Epithelial cell of proximal tubule (primary cell): ENCODE measurements around the gene TC2N. TPM values are rescaled to one million over a fixed set of nuclear protein-coding genes. Genes with fewer than 3 reads are reported as not detected.
A peak's percentile ranks its signal among the peaks of the same experiment; 100 is the strongest.
"Not testable (repeated sequence)": the region's sequence is repeated elsewhere in the genome, so short reads cannot be mapped to it uniquely, and the experiment has no call there.

Experiments
- DNase-seq: peaks from one replicate; pipeline ENCODE4 v3.0.0-alpha.2; 2011; ENCODE audit warnings: low read depth
- H3K4me3 ChIP-seq: 2 replicates; pipeline ENCODE4 v1.5.1; 2011; ENCODE audit warnings: low read depth, mild to moderate bottlenecking, low read length
- total RNA-seq: library from RNA; depleted of rRNA; stranded (reverse); fragments of >200 nt; gene quantifications from 2 replicates; pipeline ENCODE4 v1.2.3, GENCODE V29; 2015
- TF ChIP-seq, protein P1 (sequence below): conservative IDR thresholded peaks from 2 replicates; pipeline ENCODE4 v1.5.1; 2012; ENCODE audit warnings: low read depth, mild to moderate bottlenecking, low read length

The TC2N gene
- total RNA-seq, 1 donor from 2014 or later, result 5.1 TPM

DNA sequence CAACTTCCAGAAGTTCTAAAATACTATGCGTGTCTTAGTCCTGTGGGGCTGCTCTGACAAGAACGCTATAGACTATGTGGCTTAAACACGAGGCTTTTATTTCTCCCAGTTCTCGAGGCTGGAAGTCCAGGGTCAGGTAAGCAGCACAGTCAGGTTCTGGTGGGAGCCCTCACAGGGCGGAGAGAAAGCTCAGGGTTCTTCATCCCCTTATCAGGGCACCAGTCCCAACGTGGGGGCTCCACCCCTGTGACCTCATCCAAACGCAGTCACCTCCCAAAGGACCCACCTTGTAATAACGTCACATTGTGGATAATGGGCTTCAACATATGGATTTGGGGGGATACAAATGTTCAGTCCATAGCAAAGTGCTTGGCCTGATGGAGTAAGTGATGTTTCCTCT lies 37.1 kb upstream of the TC2N start:
- TF ChIP-seq, protein P1, sequence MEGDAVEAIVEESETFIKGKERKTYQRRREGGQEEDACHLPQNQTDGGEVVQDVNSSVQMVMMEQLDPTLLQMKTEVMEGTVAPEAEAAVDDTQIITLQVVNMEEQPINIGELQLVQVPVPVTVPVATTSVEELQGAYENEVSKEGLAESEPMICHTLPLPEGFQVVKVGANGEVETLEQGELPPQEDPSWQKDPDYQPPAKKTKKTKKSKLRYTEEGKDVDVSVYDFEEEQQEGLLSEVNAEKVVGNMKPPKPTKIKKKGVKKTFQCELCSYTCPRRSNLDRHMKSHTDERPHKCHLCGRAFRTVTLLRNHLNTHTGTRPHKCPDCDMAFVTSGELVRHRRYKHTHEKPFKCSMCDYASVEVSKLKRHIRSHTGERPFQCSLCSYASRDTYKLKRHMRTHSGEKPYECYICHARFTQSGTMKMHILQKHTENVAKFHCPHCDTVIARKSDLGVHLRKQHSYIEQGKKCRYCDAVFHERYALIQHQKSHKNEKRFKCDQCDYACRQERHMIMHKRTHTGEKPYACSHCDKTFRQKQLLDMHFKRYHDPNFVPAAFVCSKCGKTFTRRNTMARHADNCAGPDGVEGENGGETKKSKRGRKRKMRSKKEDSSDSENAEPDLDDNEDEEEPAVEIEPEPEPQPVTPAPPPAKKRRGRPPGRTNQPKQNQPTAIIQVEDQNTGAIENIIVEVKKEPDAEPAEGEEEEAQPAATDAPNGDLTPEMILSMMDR, result no peak
- H3K4me3 ChIP-seq, result no peak overlapping the region
- no peak for DNase-seq

DNA sequence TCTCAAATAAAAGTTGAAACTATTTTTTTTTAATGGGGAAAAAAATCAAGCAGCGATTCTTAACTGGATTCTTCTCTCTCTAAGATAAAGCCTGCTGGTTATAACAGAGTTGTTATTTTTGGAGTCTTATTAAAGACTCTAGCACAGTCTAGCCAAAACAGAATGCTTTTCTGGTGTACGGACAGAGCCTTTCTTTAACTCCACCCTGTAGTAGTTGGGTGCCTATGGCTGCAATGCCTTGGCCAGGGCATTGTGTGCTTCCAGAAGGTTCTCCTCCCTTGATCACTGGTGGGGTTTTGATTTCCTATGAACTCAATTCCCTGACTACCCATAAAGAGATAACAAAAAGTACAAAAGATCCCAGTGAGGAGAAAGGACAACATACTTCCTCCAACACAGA lies 35.7 kb upstream of the TC2N start:
- H3K4me3 ChIP-seq, result no peak overlapping the region
- TF ChIP-seq, protein P1, result no peak
- DNase-seq, result no peak

DNA sequence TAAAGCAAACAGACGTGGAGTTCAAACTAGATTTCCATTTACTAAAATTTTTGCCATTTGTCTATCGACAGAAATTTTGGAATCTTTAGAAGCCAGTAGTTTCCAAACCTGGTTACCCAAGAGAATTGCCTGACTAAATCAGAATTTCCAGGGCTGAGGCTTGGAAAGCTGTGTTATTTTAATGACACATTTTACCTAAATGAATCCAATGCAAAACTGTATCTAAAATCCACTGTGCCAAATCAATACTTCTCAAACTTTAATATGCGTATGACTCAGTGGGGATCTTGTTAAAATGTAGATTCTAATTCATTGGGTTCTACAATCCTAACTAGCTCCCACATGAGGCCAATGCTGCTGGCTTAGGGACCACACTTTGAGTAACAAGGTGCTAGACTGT lies 35.0 kb upstream of the TC2N start:
- H3K4me3 ChIP-seq, result no peak overlapping the region
- TF ChIP-seq, protein P1, result no peak
- no peak for DNase-seq

DNA sequence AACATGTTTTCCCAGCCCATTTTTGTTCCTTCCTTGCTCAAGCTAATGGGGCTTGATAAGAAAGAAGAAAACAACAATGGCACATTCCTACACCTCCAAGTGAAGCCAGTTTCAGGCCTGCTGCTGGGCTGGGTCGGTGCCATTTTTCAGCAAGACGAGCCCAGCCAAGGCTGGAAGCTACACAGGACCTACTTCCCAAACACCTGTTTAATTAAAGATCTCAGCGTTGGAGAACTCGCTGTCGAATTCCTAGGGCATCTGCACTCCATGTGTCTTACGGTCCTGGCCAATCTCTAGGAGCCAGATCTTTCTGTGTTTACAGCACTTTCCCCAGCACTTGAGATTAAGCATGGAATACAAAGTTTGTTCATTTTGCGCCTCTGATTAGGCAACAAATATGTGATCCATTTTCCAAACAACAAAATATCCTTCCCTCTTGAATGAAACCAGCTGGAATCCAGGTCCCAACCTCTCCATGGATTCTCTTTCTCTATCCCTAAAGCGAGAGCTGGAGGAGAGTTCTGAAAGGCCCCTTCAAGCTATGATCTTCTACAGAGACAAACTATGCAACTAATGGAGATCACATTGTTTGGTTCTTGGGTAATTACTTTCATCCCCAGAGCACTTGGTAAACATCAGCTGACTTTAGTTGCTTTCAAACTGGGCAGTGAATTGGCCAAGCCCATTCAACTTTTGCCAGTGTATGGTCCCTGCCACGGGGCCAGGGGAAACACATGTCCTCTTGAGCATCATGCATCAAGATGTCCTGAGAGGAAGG lies 34.3 kb upstream of the TC2N start:
- TF ChIP-seq, protein P1, result no peak
- H3K4me3 ChIP-seq, result no peak overlapping the region
- DNase-seq, result no peak

DNA sequence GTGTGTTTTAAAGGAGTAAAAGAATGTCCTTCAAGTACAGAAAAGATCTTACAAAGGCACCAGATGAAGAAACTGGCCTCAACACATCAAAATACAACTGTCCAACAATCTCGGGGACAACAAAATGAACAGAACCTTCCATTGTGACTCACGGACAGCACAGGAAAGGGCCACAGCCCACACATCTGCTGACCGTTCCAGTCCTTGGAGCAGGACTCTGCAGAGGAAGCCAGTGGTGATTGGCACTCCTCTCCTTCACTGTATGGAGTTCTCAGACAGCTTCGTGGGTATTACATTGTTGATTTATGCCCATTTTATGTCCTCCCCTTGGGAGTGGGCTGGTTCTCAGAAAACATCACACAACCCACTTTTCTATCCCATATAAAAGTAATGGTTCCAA lies 32.5 kb upstream of the TC2N start:
- TF ChIP-seq, protein P1, result no peak
- no peak overlapping the region for H3K4me3 ChIP-seq
- no peak for DNase-seq

DNA sequence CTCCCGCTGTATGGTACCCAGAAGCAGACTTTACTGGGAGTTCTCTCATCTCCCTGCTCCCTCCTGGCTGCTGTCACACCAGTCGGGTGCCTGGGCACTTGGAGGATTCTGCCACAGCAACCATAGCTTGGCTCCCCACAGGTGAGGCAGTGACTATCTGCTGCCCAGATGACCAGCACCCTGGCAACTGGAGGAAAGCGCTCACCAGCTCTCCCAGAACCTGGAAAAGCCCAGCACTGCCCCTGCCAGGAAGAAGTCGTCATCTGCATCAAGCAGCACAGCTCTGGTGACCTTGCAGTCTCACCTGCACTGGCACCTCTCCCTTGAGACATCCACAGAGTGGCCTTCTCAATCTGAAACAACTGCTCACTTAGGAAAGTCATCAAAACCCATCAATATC lies 31.9 kb upstream of the TC2N start:
- TF ChIP-seq, protein P1, result peak; percentile 20
- no peak overlapping the region for H3K4me3 ChIP-seq
- DNase-seq, result no peak

DNA sequence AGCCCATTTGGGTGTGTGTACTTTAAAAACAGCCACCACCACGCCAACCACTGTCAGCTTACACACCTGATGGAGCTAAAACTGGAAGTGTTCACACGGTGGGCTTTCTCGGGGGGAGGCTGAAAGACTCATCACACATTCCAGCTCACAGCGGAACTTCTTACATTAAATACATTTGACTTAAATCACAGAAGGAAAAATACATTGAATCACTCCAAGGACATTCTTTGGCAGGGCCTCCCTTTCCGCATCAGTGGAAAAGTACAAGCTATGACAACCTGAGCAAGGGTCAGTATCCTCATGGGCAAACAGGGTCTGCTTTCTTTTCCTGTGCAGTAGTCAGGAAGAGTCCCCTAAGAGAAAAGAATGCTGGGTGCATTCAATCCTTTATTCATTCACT lies 31.0 kb upstream of the TC2N start:
- peak; percentile 48 for DNase-seq
- TF ChIP-seq, protein P1, result no peak
- H3K4me3 ChIP-seq, result no peak overlapping the region

DNA sequence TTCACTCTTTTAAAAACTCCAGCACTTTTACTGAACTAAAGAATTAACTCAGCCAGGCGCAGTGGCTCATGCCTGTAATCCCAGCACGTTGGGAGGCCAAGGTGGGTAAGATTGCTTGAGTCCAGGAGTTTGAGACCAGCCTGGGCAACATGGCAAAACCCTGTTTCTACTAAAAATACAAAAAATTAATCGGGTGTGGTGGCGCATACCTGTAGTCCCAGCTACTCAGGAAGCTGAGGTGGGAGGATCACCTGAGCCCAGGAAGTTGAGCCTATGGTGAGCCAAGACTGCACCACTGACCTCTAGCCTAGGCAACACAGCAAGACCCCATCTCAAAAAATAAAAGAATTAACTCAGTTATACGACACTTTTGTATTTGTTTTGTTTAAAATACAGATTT lies 30.4 kb upstream of the TC2N start:
- not testable (repeated sequence) for DNase-seq, H3K4me3 ChIP-seq
